DND-41 (cell line): ENCODE data around the gene FLNB.

ENCODE experiments used
- CTCF ChIP-seq: IDR thresholded peaks from 2 replicates; pipeline ENCODE4 v1.5.1; 2012; ENCODE audit warnings: borderline replicate concordance, low read length, moderate library complexity, mild to moderate bottlenecking; ENCODE audit not compliant: poor library complexity, severe bottlenecking; ENCODE audit errors: extremely low read depth
- EZH2 ChIP-seq: IDR thresholded peaks from 3 replicates; pipeline ENCODE4 v1.6.1; 2012; ENCODE audit warnings: borderline replicate concordance, low read depth, mild to moderate bottlenecking, moderate library complexity, low read length, inconsistent platforms; ENCODE audit not compliant: severe bottlenecking

- no peak for TF ChIP-seq CTCF
- TF ChIP-seq EZH2: no peak
Measured at GRCh38 chr3:58016710-58017109, 8.5 kb downstream of the FLNB start.
